HG02571 (cell line): Measurements from ENCODE around the gene SLC22A4.

Experiments
- ATAC-seq: cut with Tn5 transposase; IDR thresholded peaks from one replicate; pipeline ENCODE4 v1.9.1; 2021; ENCODE audit warnings: mild to moderate bottlenecking, moderate library complexity; ENCODE audit not compliant: unreplicated experiment

The SLC22A4 gene

GRCh38 chr5:132370971-132371602 lies 76.9 kb downstream of the SLC22A4 start:
- no peak for ATAC-seq

- ATAC-seq: no peak
These were observed 77.4 kb downstream of the SLC22A4 start for GRCh38 chr5:132371603-132371994.

DNA sequence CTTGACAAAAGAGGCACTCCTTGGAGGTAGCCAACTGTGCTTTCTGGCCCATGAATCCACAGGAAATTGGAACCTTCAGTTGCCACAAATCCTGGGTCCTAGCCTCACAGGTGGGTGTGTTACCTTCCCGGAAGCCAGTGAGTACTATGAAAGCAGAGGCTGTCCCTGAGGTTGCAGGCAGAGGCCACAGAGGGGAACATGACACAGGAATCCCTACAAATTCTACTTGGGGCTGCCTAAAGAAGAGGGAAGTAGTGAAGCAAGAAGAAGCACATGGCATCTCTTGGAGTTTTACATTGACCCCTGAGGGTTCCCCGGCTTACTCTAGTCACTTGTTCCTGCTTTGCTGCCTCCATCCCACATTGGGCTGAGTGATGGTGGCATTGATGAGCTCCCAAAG lies 77.9 kb downstream of the SLC22A4 start:
- no peak for ATAC-seq

DNA sequence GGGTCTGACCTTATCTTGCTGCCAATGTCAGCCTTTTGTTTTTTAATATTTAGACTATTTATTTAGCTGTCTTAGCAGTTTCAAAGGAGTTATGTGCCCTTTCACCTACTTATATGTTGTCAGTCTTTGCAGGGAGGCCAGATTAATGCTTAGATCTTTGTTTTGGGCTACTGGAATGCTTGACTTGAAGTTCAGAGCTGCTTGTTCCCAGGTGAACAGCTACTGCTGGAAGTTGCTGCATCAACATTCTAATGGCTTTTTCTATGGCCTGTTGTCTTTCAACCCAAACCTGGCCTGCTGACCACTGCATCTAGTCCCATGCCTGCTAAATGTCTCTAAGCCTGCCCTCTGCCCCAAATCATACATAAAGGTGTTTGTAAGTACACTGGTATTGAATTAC lies 78.3 kb downstream of the SLC22A4 start:
- ATAC-seq: no peak

GRCh38 chr5:132375957-132376356 lies 81.8 kb downstream of the SLC22A4 start:
- ATAC-seq: no peak

GRCh38 chr5:132376694-132377641 lies 82.8 kb downstream of the SLC22A4 start:
- no peak for ATAC-seq

DNA sequence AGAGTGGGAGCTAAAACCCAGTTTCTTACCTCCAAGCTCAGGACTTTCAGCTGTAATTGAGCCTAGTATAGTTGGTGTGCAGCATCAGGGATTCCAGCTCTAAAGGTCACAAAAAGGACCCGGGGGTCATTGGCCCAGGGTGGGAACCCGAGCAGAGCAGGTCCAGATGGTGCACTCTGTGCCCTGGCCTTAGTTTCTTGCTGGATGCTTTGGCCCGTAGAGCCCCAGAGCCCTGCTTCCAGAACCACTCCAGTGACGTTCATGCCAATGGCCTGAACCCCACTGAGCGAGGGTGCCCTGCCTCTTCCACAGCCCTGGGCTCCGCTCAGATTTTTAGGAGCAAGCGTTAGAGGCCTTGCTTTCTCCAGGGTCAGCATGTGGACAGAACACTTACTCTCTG lies 83.5 kb downstream of the SLC22A4 start:
- ATAC-seq: no peak

DNA sequence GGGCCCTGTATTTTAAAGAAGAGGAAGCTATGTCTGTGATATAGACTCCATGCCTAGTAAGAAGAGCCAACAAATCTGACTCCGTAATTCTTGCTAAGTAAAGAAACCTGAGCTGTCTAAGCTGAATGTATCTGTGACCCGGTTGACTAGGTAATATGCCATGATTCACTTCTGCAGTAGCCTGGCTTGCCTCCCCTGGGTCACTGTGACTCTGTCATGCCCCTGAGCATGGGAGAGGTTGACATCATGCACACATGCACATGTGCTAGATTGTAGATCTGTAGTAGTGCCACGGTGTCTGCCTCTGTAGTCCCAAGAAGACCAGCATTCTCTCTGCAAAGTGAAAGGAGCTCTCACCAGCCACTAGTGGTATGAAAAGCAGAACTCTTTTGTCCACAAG lies 84.4 kb downstream of the SLC22A4 start:
- no peak for ATAC-seq

- no peak for ATAC-seq
These were observed 85.9 kb downstream of the SLC22A4 start for GRCh38 chr5:132380047-132380446.

- no peak for ATAC-seq
These were observed 86.5 kb downstream of the SLC22A4 start for GRCh38 chr5:132380741-132381140.

GRCh38 chr5:132381614-132382013 lies 87.4 kb downstream of the SLC22A4 start:
- ATAC-seq: no peak

DNA sequence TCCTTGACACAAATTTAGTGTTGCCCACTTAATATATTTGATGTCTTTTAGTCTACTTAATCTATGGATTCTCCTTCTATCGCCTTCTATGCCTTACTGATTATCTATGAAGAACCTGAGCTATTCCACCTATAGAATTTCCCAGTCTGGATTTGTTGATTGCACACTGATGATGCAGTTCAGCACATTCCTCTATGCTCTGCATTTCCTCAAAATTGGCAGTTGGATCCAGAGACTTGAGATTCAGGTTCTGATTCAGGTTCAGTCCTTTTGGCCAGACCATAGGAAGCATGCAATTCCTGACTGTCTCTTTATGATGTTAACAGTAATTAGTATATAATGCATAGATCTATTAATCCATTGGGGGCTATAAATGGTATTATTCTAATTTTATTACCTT lies 89.1 kb downstream of the SLC22A4 start:
- no peak for ATAC-seq

DNA sequence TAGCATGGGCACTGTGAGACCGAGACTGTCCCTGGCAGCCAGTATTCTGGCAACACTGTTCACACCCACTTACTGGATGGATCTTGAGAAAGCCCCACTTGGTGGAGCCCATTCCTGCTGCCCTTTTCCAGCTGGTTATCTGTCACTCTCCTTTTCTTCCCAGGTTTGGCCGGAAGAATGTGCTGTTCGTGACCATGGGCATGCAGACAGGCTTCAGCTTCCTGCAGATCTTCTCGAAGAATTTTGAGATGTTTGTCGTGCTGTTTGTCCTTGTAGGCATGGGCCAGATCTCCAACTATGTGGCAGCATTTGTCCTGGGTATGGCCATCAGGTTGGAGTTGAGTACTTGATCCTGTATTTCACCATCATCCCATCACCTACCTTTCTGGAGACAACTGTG lies 89.8 kb downstream of the SLC22A4 start:
- no peak for ATAC-seq

DNA sequence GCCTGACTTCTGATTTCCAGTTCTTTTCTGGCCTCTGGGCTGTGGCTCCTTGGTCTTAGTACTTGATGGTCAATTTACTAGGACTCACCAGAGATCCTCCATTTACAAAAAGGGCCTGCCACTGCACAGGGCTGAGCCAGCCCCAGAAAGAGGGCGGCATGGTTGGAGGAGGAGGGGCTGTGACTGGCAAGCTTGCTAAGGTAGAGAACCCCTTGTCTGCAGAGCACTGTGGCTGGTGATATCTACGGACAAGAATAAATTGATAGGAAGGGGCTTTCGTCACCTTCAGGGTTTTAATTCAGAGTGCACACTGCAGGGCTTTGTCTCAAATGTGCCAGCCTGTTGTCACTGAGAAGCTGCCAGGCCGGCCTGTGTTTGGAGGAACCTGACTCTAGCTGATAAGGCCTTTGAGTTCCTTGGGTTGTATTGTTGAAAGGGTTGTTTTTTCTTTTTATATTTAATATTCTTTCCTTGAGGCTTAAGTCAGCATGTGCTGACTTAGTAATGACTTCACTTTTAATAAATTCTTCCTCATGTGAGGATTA lies 90.4 kb downstream of the SLC22A4 start:
- ATAC-seq: no peak

- ATAC-seq: no peak
These were observed 91.3 kb downstream of the SLC22A4 start for GRCh38 chr5:132385326-132386105.

- peak; percentile 83 for ATAC-seq
These were observed 92.6 kb downstream of the SLC22A4 start for GRCh38 chr5:132386644-132387286.

DNA sequence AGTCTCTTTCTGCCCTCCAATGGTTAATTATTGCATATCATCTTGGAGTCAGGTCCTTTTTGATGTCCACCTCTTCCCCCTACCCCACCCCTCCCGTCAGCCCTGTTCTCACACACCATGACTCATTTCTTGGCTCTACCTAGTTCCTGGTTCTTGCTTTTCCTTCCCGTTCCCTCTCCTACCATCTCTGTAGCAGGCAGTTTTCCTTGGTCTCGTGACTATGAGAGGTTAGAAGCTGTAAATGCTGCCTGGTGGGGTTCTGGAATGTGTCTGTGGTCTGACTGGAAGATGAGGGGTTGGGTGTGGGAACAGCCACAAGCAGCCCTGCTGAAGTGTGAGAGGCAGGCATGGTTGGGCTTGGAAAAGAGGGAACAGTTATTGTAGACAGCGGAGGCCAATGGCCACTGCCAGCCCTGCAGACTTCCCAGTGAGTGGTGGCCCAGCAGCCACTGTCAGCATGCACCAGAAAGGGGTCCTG lies 93.5 kb downstream of the SLC22A4 start:
- ATAC-seq: no peak

GRCh38 chr5:132388244-132389050 lies 94.3 kb downstream of the SLC22A4 start:
- no peak for ATAC-seq

GRCh38 chr5:132389051-132389331 lies 94.8 kb downstream of the SLC22A4 start:
- ATAC-seq: no peak
